ENCODE data around the gene FILIP1L.

The FILIP1L gene

DNA sequence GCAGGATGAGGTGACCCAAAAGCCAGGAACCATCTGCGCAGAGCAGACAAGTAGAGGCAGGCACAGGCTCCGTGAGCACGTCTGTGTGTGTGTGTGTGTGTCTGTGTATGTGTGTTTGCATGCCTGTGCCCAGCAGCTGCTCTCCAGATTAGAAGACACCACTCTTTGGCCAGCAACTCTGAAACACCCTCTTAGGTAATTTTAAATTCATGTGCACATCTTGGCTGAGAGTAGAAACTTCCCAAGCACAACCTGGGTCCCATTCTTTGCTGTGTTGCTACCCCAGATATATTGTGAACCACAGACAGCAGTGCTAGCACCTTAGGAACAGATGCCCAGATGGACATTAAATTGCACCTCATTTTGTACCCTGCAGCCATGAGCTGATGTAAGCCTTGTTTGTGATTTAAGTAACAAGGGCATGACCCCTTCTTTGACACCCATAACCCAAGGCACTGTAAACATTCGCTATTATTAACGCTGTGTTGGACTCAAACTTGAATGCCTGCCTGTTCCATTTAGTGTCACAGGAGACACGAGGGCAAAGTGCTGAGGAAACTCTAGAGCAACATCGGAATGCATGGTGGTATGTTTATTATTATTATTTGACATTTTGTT is at the start of gene FILIP1L:
Gene FILIP1L, minus strand, starts transcription at position 89 of the 618 bp plus-strand sequence.
- no peak for DNase-seq

GRCh38 chr3:100163787-100164186 is 49.5 kb upstream of the FILIP1L start:
- no peak for DNase-seq

DNA sequence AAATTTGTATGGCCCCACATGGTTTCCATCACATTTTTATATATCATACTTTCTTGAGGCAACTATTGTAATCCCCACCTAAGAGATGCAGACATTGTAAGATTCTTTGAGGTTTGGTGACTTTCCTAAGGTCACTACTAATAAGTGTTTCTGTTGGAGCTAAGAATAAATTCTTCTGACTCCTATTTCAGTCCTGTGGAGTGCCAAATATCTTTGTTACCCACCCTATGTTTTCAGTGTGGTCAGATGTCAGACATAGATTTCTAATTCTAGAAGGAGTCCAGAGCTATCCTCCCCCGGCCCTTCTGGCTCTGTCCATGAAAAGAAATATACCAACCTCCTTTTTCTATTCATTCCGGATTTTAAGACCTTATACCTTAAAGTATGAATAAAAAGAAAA is 46.2 kb upstream of the FILIP1L start:
- DNase-seq: no peak

DNA sequence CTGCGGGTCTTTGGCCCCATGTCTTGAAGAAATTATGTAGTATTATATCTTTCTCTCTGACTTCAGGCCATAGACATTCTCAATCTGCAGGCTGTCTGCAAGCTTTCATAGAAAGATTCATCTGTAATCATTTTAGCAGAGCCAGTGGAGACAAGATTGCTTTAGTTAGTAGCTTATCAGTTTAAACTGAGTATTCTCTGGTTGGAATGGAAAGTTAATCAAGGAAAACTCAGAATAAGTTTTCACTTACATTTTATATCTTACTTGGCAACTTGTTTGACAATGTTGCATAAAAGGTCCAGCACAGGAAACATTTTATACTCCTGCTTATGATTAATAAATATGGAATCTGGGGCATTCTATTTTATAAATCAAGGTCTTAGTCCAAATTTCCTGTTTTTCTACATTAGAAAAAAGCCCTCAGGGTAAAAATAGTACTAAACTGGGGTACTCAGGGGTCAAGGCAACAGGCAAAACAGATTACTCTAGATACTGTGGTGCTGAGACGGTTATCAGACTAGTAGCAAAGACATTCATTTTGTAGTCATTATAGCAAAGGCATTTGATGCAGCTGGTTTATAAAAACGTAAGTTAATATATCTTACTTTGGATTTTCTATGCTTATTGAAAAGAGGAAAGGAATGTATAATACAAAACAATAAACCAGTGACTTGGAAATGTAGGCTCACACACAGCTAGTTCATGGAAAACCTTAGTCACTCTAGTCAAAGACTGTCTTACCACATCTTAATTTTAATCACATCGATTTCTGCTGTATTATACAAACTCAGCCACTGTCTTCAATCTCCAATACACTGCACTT is 45.2 kb upstream of the FILIP1L start:
- DNase-seq: no peak

DNA sequence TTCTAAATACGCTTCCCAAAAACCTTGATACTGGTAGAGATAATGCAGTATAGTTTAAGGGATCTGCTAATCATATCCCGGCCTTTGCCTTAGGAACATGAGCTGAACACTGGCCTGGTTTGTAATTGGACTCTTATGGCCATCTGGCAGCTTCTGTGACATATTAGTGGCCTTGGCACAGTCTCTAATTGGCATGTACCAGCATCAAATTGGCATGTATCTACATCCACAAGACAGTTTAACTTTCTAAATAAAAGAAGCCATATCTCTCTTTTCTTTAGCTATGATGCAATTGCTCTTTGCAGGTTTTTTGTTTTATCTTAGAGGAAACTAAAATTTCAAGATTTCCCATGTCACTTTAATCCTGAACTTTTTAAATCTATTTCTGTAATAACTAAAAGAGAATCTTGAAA is 44.6 kb upstream of the FILIP1L start:
- DNase-seq: no peak

DNA sequence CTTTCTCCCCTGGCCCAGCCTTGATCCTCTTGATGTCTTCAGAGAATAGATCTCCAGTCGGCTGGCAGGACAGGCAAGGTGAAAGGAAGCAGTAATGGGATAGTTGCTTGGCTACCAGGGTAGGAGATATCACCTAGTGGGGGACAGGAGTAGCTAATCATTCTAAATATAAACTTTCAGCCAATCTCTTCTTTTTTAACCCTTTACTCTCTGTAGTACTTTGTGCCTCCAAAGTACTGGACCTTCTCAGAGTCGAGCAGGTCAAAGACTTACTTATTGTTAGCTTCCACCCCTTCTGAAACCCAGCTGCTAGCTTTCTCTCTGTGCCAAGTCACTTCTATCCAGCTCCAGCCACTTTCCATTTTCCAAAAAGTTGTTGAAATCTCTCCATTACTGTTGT is 43.4 kb upstream of the FILIP1L start:
- DNase-seq: no peak

DNA sequence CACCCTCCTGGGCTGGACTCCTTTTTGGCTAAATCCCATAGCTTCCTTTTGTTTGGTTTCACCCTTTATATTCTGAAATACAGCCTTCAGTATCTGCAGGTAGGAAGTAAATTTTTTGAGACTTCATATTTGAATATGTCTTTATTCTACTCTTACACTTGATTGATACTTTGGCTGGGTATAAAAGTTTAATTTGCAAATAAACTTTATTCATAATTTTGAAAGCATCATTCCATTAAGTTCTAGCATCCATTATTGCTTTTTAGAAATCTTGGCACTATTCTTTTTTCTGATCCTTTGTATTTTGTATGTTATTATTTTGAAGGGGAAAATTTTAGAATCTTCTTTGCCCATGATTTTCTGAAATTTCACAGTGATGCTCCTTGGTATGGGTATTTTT is 41.3 kb upstream of the FILIP1L start:
- DNase-seq: no peak

DNA sequence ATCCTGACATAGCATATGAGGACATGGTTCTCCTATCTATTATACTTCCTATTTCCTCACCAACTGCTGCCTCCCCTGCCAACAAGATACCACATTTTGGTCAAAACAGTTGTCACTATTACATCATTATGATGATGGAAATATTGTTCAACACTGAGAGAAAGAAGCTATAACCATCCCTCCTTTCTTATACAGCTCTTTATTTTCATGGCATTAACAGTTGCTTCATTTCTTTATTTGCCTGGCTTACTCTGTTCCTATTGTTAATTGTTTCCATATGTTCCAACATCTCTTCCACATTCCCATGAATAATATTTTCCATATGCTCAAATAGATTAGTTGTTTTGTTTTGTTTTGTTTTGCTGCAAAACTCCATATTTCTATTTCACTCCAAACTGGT is 40.8 kb upstream of the FILIP1L start:
- no peak for DNase-seq

DNA sequence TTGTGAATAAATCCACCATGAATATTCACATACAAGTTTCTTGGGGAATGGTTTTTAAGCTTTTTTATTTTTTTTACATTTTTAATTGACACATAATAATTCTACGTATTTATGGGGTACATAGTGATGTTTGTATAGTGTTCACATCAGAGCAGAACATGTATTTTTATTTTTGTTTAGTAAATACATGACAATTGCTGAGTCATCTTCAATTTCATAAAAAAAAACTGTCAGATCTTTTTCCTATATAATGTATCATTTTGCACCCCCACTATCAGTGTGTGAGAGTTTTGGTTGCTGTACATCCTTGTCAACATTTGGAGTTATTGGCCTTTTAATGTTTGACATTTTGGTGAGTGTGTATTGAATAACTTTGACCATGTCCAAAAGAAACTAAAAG is 39.9 kb upstream of the FILIP1L start:
- no peak for DNase-seq

GRCh38 chr3:100151024-100151707 is 36.9 kb upstream of the FILIP1L start:
- no peak for DNase-seq

GRCh38 chr3:100150473-100150872 is 36.2 kb upstream of the FILIP1L start:
- no peak for DNase-seq

- DNase-seq: no peak
Observed at GRCh38 chr3:100149713-100150415, 35.6 kb upstream of the FILIP1L start.

DNA sequence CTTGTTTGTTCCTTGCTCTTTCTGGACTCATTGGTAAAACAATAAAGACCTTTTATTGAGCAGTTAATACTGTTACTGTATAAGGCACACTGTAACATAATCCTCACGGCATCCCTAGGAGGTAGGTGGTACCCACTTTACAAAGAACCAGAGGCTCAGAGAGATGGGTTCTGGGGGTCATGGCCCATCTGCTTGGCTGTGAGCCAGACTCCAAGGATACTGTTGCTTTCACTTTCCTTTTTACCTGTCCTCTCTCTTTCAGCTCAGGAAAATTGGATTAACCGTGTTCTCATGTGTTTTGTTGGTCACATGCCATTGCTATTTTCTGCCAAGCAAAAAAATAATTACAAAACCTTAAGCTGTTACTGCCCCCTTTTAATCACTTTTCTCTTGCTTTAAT is 34.8 kb upstream of the FILIP1L start:
- DNase-seq: no peak

DNA sequence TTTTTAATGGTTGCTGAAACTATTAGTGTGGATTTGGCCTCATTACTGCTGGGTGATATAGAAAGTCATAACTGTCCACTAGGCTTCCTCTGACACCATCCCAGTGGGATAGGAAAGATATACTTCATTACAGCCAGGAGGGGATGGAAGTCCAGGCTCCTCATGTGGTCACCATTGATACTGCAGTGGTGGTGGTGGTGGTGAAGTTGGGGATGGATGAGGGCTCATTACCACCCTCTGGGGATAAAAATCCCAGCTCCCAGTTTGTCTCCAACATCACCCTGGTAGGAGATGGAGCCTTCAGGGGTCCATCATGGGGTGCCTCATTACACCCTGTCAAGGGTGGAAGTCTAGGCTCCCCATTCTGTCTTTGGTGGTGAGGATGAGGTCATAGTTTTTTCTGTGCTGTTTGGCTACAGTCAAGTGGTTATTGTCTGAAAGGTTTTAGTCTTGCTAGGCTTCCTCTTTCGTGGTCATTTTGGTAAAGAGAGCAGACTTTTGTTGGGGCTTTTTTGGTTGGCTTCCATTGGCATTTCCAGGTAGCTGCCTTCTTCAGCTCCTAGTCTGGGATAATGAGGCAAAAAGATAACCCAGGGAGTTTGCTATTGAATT is 30.1 kb upstream of the FILIP1L start:
- DNase-seq: no peak

- no peak for DNase-seq
Observed at GRCh38 chr3:100141586-100141985, 27.3 kb upstream of the FILIP1L start.

DNA sequence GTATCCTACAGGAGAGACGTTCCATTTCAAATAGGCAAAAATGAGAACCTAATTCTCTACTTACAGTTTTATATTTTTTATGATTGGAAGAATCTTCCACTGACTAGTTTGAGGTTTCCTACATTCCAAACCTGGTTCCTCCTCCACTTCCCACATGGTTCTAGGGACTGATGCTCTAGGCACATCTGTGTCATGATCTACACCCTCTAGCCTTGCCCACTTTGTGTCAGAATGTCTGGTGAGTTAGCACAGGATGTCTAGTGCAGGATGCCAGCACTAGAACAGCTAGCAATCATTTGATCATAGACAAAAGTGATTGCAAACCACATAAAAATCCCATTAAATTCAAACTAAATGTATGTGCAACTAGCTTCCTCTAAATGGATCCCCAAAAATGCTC is 26.7 kb upstream of the FILIP1L start:
- no peak for DNase-seq

- no peak for DNase-seq
Observed at GRCh38 chr3:100136921-100137320, 22.6 kb upstream of the FILIP1L start.

- no peak for DNase-seq
Observed at GRCh38 chr3:100131241-100131640, 16.9 kb upstream of the FILIP1L start.

- DNase-seq: no peak
Observed at GRCh38 chr3:100129941-100130340, 15.6 kb upstream of the FILIP1L start.

DNA sequence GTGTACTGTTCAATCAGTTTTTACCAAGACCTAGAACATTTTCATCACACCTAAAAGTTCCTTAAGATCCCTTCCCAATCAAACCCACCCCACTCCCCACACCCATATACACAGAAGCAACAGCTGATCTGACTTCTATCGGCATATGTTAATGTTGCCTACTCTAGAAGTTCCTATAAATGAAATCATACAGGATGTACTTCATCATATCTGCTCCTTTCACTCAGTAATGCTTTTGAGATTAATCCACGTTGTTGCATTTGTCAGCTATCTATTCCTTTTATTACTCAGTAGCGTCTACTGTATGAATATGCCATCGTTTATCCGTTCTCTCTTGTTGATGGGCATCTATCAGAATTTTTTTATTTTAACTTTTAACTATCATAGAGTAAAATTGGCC is 14.3 kb upstream of the FILIP1L start:
- DNase-seq: no peak

- no peak for DNase-seq
Observed at GRCh38 chr3:100127792-100128191, 13.5 kb upstream of the FILIP1L start.

GRCh38 chr3:100125161-100125938 is 11.0 kb upstream of the FILIP1L start:
- DNase-seq: no peak

All from CD4-positive, alpha-beta T cell treated with Interleukin-4 for 4 hours (primary cell).